HG03571 (cell line): Measurements from ENCODE around the gene ACTMAP.
"Not testable (repeated sequence)": the region's sequence is repeated elsewhere in the genome, so short reads cannot be mapped to it uniquely, and the experiment has no call there.

Source experiments
- ATAC-seq: cut with Tn5 transposase; IDR thresholded peaks from one replicate; pipeline ENCODE4 v1.9.1; 2021; ENCODE audit not compliant: unreplicated experiment

ACTMAP gene

DNA sequence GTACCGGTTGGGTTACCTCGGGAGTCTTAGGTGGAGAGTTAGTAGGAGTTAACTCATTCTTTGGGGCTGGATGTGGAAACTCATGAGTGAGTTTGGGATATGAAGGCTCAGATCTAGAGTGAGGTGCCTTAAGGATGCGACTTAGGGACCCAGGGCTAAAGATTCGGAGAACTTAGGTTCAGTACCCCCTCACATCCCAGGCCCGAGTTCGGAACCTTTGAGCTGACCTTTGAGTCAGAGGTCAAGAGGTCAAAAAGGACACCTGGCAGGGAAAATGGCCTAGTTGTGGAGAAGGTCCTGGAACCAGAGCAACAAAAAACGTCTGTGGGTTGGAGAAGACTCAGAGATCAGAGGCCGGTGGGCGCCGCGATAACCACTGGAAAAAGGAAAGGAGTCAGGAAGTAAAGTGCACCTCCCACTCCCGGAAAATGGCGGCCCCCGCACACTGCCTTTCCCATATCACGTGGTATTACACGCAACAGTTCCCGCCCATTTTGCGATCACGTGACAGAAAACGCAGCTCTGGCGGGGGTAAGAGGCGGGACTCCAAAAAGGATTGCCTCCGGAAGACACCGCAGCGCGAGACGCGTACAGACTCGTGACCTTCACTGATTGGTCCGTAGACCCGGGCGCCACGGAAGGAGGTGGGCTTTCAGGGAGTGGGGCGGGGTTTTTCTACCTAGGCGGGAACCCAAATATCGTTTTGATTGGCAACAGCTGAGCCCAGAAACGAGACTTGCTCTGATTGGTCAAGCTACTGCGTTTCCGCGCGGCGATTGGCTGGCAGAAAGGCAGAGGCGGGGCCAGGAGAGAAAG, at the start of gene ACTMAP:
ACTMAP (minus strand) TSS at position 420 of the 816 bp plus-strand sequence. CDS start 674 bp downstream, outside the sequence.
- ATAC-seq = peak; percentile 79

DNA sequence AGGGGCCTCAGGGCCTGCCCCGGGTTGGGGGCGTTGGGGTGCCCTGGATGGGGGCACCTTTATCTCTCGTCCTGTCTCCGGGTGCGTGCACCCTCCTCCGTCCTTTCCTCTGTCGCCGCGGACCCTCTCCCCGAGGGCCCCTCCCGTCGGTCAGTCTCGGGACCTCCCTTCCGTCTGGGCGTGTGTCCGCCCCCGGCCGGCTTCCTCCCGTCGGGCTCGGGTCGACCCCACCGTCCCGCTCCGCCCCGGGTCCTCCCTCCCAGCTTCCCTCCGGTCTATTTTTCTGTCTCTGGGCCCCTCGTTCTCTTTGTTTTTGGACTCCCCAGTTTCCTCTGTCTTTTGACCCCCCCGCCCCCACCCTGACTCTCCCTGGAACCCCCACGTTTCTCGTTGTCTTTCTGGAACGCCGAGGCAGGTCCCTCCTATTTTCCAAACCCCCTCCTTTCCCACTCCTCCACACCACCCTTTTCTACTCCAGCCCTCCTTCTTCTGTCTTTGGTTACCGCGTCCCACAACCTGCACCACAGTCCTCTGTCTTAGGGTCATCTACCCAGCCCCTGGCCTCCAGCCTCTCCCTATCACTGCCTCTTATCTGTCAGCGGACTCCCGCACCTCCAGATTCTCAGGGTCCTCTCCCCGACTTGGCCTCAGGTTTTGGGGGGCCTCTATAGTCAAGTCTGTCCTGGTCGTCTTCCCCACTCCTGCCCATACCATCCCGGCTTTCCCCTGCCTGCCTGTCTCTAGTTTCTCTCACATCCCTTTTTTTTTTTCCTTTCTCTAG, 49.5 kb upstream of the ACTMAP start:
- no peak for ATAC-seq

- ATAC-seq = peak; percentile 68
These were observed 48.6 kb upstream of the ACTMAP start, which contains the start of gene EGLN2 for GRCh38 chr19:40798683-40799557. EGLN2 (plus strand) TSS chr19:40799191; CDS start chr19:40800573, 1,382 bp downstream.

DNA sequence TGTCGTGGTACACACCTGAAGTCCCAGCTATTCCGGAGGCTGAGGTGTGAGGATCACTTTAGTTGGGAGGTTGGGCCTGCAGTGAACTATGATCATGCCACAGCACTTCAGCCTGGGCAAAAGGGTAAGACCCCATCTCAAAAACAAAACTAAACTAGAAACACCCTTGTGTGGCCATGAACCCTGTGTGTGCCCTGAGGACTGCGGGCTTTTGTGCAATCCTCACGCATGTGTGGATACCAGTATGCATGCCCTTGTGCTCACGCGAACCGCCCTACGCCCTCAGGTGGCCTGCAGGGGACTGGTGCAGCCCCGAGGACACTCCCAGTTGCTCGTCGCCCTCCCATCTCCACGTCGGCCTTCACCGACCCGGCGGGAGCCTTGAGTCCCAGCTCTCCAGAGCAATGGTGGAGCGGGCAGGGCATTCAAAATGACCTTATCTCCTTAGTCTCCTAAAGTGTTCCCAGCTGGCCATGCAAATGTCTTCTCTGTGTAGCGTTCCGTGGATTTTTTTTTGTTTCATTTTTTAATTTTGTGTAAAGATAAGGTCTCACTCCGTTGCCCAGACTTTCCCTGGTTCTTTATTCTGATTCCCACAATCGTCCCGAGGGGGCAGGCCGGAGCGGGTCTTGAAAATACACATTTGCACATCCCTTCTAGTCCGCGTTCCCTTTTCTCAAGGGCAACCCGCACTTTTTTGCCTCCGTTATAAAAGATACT, 47.8 kb upstream of the ACTMAP start:
- no peak for ATAC-seq

DNA sequence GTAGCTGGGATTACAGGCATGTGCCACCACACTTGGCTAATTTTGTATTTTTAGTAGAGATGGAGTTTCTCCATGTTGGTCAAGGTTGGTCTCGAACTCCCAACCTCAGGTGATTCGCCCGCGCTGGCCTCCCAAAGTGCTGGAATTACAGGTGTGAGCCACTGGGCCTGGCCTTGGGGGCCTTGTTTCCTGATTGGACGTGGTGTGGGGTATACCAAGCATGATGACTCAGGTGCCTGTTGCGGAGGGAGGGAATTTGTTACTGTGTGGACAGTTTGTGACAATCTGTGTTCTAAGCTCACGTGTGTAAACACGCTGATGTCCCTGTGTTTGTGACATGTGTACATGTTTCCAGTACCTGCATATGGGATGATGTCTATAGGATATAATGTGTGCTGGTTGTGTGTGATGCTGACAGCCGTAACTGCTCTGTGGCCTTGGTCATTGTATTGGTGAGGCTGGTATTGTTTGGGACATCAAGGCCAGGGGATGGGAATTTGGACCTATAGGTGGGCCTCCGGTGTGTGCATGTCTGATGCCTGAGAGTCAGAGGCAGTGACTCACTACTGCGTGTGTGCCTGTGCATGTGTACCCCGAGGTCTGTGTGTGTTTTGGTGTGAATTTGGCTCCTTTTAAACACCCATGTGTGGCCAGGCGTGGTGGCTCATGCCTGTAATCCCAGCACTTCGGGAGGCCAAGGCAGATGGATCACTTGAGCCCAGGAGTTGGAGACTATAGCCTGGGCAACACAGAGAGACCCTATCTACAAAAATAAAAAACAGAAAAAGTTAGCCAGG, 47.1 kb upstream of the ACTMAP start:
- ATAC-seq = no peak

GRCh38 chr19:40791996-40792395, 41.7 kb upstream of the ACTMAP start:
- ATAC-seq = no peak

GRCh38 chr19:40791349-40791748, 41.1 kb upstream of the ACTMAP start:
- no peak for ATAC-seq

DNA sequence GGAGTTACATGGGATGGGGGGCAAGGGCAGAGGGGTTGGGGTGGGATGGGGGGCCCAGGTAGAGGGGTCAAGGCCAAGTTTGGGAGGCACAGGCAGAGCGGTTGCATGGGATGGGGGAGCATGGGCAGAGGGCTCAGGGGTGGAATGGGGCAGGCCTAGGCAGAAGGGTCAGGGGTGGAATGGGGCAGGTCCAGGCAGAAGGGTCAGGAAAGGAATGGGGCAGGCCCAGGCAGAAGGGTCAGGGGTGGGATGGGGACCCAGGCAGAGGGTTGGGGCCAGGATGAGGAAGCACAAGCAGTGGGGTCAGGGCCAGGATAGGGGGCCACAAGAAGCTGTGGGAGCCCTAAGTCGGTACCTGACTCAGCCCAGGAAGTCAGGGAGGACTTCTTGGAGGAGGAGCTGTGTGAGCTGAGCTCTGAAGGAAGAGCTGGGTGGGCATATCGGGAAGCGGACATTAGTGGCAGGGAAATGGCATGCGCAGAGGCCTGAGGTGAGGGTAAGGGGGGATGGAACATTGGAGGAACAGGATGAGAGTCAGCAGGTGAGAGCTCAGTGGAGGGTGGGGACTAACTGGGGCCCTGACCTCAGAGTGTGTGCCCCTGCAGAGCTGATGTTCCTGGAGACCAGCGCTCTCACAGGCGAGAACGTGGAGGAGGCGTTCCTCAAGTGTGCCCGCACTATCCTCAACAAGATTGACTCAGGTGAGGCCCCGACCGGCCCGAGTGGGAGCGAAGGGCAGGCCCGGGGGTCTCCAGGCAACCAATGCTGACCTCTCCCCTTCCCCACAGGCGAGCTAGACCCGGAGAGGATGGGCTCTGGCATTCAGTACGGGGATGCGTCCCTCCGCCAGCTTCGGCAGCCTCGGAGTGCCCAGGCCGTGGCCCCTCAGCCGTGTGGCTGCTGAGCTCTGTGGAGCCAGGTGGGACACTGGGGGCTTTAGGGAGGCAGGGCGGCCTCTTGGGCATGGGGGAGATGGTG, 36.1 kb upstream of the ACTMAP start:
- ATAC-seq = no peak

DNA sequence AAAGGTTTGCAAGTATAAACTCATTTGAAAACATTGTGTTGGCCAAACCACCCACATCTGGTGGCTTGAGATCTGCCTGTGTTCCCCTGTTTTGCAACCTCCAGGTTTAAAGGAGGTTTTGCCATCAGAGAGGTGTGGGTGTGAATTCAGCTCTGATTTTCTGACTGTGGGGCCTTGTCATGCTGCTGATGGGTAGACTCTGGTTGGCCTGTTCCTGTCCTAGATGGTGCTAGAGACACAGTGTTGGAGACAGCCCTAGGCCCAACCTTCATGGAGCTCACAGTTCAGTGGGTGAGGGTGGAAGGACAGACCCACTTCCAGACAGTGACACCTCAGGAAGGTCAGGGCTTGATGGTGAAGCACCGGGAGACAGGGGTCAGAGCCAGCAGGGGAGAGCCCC, 35.2 kb upstream of the ACTMAP start:
- ATAC-seq = no peak

DNA sequence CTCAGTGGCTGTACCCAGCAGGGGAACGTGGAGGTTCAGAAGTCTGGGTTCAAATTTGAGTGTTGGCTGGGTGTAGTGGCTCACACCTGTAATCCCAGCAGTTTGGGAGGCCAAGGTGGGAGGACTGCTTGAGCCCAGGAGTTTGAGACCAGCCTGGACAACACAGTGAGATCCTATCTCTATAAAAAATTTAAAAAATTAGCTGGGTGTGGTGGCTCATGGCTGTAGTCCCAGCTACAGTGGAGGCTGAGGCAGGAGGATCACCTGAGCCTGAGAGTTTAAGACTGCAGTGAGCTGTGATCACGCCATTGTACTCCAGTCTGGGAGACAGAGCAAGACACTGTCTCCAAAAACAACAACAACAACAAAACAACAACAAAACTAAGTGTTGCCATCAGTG, 33.9 kb upstream of the ACTMAP start:
- not testable (repeated sequence) for ATAC-seq

- ATAC-seq = no peak
These were observed 33.4 kb upstream of the ACTMAP start for GRCh38 chr19:40783711-40784110.

DNA sequence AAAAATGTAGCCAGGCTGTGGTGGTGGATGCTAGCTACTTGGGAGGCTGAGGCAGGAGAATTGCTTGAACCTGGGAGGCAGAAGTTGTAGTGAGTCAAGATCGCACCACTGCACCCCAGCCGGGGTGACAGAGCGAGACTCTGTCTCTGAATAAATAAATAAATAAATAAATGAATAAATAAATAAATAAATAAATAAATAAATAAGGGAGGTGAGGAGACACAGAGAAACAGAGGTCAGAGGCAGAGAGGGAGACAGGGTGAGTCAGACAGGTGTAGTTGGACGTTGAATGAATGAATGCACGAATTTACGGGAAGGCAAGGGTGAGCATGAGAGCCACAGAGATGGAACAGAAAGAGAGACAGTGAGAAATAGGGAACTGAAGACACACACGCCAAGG, 30.9 kb upstream of the ACTMAP start:
- ATAC-seq = no peak

- ATAC-seq = no peak
These were observed 30.3 kb upstream of the ACTMAP start for GRCh38 chr19:40780582-40780981.

DNA sequence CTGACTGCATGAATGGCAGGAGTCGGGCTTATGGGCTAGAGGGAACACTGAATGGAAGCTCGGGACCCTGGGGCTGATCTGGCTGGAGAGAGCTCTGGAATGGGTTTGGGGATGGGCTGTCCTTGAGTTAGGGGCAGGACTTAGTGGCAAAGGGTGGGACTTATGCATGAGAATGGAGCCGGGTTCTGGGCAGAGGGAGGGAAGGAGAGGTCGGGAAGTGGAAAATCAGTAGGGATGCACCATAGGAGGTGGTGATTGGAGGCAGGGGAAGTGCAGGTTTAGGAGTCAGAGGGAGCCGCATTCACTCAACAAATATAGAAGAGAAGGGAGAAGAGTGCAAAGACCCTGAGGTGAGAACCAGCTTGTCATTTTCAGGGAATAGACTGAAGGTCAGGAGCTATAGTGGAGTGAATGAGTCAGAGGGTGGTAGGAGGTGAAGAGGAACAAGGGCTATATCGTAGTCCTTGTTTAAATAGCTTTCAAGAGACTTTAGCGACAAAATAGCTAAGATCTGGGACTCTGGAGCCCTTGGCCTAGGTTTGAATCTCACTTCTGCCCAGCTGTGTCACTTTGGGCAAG, 28.5 kb upstream of the ACTMAP start:
- no peak for ATAC-seq

- peak; percentile 49 for ATAC-seq
These were observed 27.8 kb upstream of the ACTMAP start, which contains the start of gene RAB4B for GRCh38 chr19:40777937-40778705. RAB4B (plus strand) TSS chr19:40778247; CDS start chr19:40778376, 129 bp downstream.

DNA sequence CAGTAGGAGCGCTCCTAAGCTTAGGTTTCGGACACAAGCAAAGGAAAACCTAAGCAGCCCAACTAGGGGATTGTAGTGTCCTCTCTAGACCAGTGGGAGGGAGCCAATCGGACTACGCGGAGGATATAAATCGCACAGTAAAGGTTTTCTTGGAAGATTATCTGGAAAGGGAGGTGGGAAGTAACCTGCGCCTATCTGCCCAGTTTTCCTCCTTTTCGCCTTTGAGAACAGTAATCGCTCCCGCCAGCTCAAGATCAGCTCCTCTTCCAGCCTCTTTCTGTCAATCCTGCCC, 27.3 kb upstream of the ACTMAP start:
- ATAC-seq = no peak

DNA sequence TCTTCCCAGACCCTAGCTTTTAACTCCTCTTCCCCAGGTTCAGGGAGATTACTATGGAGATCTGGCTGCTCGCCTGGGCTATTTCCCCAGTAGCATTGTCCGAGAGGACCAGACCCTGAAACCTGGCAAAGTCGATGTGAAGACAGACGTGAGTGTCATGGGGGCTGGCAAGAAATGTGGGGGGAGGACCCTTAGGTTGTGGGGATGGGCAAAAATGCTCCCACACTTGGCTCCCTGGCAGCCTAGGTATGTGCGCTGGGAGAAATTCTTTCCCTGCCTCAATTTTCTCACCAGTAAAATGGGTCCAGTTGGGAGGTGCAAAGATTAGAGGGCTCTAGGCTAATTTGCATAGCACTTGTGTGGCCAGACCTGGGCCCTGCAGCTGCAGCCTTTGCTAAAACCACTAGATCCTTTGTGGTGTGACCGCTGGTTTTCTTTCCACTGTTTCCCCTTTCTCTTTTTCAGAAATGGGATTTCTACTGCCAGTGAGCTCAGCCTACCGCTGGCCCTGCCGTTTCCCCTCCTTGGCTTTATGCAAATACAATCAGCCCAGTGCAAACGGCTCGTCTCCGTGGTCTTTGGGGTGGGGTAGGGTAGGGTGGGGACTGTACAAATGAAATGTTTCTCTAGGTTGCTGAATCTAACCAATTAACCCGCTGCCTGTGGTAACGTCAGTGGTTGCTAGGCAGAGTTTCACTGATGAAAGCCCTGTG, 26.8 kb upstream of the ACTMAP start:
- ATAC-seq = peak; percentile 55
